HG03135 (cell line): Measurements from ENCODE around the gene ATXN7L3.

Experiments used
- ATAC-seq: cut with Tn5 transposase; IDR thresholded peaks from one replicate; pipeline ENCODE4 v1.9.1; 2021; ENCODE audit warnings: mild to moderate bottlenecking, moderate library complexity; ENCODE audit not compliant: unreplicated experiment

The ATXN7L3 gene

DNA sequence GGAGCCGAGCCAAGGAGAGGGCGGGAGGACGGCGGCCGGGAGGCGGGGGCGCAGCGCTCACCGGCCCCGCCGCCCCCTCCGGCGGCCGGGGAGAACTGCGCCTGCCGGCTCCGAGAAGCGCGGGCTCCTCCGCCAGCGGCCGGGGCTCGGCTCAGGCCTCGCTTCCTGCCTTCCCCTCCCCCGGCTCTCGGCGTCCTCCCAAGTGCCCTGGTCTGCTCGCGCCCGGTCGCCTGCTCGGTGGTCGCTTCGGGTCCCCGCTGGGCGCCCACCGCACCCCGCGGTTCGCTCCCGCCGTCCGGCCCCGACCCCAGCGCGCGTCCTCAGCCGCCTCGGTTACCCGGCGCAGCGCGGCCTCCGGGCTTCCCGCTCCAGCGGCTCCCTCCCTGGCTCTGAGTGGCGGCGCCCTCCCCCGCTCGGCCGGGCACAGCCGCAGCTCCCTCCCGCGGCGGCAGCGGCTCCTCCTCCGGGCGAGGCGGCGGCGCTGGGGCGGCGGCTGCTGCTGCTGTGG lies 19.5 kb upstream of the ATXN7L3 start:
- peak; percentile 46 for ATAC-seq

DNA sequence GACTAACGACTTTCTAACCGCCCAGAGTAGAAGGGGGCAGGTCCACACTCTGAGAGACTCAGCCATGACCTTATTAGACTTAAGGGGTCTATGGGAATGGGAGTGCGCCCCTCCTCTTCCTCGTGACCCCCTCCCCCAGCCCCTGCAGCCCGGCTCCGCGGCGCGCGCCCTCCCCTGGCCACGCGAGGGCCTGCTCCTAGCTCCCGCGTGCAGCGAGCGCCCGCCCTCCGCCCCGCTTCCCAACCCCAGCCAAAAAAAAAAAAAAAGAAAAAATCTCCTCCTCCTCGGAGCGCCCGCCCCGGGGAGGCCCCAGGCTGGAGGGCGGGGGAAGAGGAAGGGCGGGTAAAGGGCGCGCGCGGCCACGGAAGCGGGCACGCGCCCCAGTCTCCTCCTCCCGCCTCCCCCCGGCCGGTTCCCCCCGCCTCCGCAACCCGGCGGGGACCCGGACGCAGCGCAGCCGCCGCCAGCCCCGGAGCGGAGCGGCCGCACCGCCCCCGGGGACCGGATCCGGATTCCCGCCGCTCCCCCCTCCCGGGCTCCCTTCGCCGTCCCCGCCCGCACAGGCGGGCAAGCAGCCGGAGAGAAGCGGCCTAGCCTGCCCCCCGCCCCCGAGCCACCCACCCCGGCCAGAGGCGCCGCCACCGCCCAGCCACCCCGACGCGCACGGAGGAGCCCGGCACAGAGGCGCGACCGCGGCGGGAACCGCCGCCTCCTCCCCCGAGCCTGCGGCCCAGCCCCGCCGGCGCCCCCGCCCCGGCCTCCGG lies 18.8 kb upstream of the ATXN7L3 start:
- peak; percentile 30 for ATAC-seq

GRCh38 chr17:44217738-44218343 lies 18.2 kb upstream of the ATXN7L3 start:
- no peak for ATAC-seq

- ATAC-seq: no peak
Observed at GRCh38 chr17:44216694-44217093, 17.0 kb upstream of the ATXN7L3 start.

- ATAC-seq: no peak
Observed at GRCh38 chr17:44216173-44216572, 16.5 kb upstream of the ATXN7L3 start.

DNA sequence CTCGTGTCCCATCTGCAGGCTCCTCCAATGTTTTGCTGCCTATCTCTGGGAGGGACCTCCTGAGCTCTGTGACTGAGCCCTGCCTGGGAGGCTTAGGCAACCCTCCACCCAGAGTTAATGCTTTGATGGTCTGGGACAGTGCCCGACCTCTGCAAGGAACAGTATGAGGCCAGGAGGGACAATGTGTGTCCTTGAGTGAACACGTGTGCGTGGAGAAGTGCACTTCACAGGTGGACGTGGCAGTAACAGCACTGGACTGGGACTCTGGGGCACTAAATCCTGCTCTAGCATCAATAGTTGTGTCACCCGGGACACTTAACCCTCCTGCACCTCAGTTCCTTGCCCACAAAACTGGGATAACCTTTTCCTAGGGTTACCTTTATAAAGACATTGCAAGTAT lies 15.2 kb upstream of the ATXN7L3 start:
- no peak for ATAC-seq

- no peak for ATAC-seq
Observed at GRCh38 chr17:44214230-44214494, 14.5 kb upstream of the ATXN7L3 start.

DNA sequence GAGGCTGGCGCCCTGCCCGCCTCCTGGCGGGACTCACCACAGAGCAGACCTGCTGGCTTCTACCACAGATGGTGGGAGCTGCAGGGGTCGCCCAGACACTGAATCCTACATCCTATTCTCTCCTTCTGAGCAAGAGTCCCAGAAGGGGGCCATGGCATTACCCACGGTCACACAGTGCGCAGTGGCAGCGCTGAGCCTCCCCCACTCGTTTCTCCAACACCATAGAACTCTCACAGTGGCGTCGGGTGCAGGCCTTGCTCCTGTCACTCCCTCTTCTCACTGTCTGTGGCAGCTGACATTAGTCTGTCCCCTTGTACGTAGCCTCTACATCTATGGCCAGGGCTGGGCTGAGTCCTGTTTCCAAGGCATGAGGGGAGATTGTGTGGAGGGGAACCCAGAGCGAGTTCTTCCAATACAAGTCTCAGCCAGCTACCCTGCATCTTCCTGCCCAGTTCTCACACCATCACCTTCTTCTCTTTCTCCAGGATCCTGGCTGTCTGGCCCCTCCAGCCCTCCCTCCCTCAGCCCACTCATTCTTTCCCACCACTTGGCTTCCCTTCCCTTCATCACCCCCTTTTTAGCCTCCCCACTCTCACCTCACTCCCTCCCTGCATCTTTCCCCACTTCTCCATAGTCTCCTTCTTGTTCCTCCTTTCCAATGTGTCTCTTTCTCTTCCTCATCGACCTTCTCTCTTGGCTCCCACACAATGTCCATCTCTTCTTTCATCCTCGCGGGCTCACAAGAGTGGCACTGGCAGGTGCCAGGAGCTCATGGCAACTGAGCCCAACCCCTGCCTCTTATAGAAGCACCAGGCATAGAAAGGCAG lies 13.9 kb upstream of the ATXN7L3 start:
- no peak for ATAC-seq

- no peak for ATAC-seq
Observed at GRCh38 chr17:44212507-44213402, 13.1 kb upstream of the ATXN7L3 start.

- ATAC-seq: no peak
Observed at GRCh38 chr17:44211281-44212265, 11.9 kb upstream of the ATXN7L3 start.

GRCh38 chr17:44210342-44211192 lies 10.9 kb upstream of the ATXN7L3 start:
- no peak for ATAC-seq

DNA sequence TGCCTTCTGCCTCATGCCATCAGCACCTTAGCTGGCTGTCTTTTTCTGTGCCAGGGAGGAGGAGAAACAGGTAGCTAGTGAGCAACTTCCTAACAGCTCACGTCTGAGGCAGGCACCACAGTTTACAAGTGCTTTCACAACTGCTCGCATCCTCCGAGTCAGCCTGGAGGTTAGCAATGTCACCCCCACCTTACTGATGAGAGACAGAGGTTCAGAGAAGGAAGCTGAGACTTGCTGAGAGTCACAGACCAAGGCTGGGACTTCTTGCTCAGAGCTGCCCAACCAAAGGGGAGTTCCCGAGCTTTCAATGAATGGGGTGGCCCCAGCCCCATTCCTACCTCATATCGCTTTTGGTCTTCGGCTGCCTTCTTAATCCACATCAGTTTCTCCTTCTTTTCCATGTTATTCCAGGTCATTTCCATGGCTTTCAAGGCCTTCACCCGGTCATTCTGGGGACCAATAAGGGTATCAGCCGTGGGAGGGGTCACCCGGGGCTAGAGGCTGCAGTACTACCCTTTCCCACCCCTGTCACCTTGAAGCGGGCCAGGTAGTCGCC lies 10.2 kb upstream of the ATXN7L3 start:
- ATAC-seq: no peak

- no peak for ATAC-seq
Observed at GRCh38 chr17:44207743-44208142, 8.1 kb upstream of the ATXN7L3 start.

GRCh38 chr17:44207319-44207718 lies 7.6 kb upstream of the ATXN7L3 start:
- ATAC-seq: no peak

- ATAC-seq: no peak
Observed at GRCh38 chr17:44206825-44207155, 7.1 kb upstream of the ATXN7L3 start.

GRCh38 chr17:44205962-44206824 lies 6.5 kb upstream of the ATXN7L3 start:
- ATAC-seq: no peak

DNA sequence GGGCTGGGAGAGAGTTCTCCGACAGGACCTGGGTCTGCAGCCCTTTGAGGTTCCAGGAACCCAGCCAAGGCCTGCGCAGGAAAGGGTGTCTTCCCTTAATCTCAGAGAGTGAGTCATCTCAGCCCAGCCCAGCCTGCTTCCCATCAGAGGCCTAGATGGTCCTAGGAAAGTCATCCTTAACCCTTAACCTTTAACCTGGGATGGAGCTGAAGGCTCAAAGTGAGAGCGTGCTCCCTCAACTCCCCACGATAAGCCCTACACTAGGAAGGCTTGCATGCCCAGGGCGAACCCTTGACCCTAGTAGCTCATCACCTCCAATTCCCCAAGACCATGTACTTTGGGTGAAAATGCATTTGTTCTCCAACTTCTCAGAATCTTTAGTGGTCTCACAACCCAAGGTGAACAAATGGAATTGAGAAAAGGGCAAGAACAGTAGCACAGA lies 4.8 kb upstream of the ATXN7L3 start:
- ATAC-seq: no peak
